HEK293 (cell line): ENCODE data around the gene PDLIM7.

Experiments
- CTCF ChIA-PET: fragments of 350-600 bp; formaldehyde crosslinking; extraction: SDS; loops from one replicate; lab custom pipeline; 2021; ENCODE audit warnings: antibody characterized with exemption; lab: Yijun Ruan, JAX
- POLR2A ChIA-PET: fragments of 300-600 bp; formaldehyde crosslinking; extraction: SDS; loops from one replicate; lab custom pipeline; 2020; ENCODE audit warnings: antibody characterized with exemption, inconsistent platforms; lab: Yijun Ruan, JAX
- H3K27ac ChIP-seq: fragments of 200-500 bp; sonication (Bioruptor generic); 2 replicates; pipeline ENCODE4 v1.5.1; 2014; ENCODE audit warnings: low read depth, low read length, control low read depth, inconsistent platforms; ENCODE audit errors: extremely low read depth
- H3K36me3 ChIP-seq, 2 experiments: fragments of 200-500 bp in 1 of 2; sonication (Bioruptor generic) in 1 of 2; 1 replicate in 1 of 2; 2 replicates in 1 of 2; pipeline ENCODE4 v1.5.1; 2014 to 2017; ENCODE audit warnings: inconsistent platforms in 2 of 2, low read length in 2 of 2; ENCODE audit not compliant: control insufficient read depth in 2 of 2, insufficient read depth in 1 of 2
- H3K4me1 ChIP-seq: fragments of 200-500 bp; sonication (Bioruptor generic); 2 replicates; pipeline ENCODE4 v1.5.1; 2014; ENCODE audit warnings: mild to moderate bottlenecking, low read length, inconsistent platforms; ENCODE audit not compliant: control insufficient read depth, insufficient read depth
- H3K4me3 ChIP-seq: 2 replicates; pipeline ENCODE4 v1.5.1; 2011; ENCODE audit warnings: low read depth, mild to moderate bottlenecking, control low read depth, low read length, moderate library complexity
- H3K9me3 ChIP-seq: fragments of 200-500 bp; sonication (Bioruptor generic); 2 replicates; pipeline ENCODE4 v1.5.1; 2014; ENCODE audit warnings: low read depth, low read length, inconsistent platforms; ENCODE audit not compliant: control insufficient read depth, insufficient read depth
- SP2 ChIP-seq: fragments of 450-650 bp; formaldehyde crosslinking; IDR thresholded peaks from 2 replicates; pipeline ENCODE4 v1.5.1; 2016; ENCODE audit warnings: missing biosample characterization, missing genetic modification characterization
- ZFP41 ChIP-seq: fragments of 450-650 bp; formaldehyde crosslinking; IDR thresholded peaks from 2 replicates; pipeline ENCODE4 v1.5.1; 2016; ENCODE audit warnings: missing biosample characterization, missing genetic modification characterization, borderline replicate concordance
- ZNF214 ChIP-seq: fragments of 450-650 bp; formaldehyde crosslinking; IDR thresholded peaks from 2 replicates; pipeline ENCODE4 v1.5.1; 2017; ENCODE audit warnings: missing biosample characterization, mild to moderate bottlenecking, missing genetic modification characterization, borderline replicate concordance
- ZNF311 ChIP-seq: fragments of 450-650 bp; formaldehyde crosslinking; IDR thresholded peaks from 2 replicates; pipeline ENCODE4 v1.5.1; 2017; ENCODE audit warnings: missing biosample characterization, missing genetic modification characterization, borderline replicate concordance
- ZNF426 ChIP-seq: fragments of 450-650 bp; formaldehyde crosslinking; IDR thresholded peaks from 2 replicates; pipeline ENCODE4 v1.5.1; 2017; ENCODE audit warnings: missing biosample characterization, missing genetic modification characterization, mild to moderate bottlenecking, inconsistent platforms, moderate library complexity
- ZNF610 ChIP-seq: fragments of 450-650 bp; formaldehyde crosslinking; IDR thresholded peaks from 2 replicates; pipeline ENCODE4 v1.5.1; 2016; ENCODE audit warnings: missing biosample characterization, missing genetic modification characterization, borderline replicate concordance
- ZNF76 ChIP-seq: fragments of 450-650 bp; formaldehyde crosslinking; IDR thresholded peaks from 2 replicates; pipeline ENCODE4; 2016; ENCODE audit warnings: low read depth, missing biosample characterization, missing genetic modification characterization, borderline replicate concordance
- ZNF768 ChIP-seq: fragments of 450-650 bp; formaldehyde crosslinking; IDR thresholded peaks from 2 replicates; pipeline ENCODE4 v1.5.1; 2018; ENCODE audit warnings: missing biosample characterization, mild to moderate bottlenecking, missing genetic modification characterization
- ZNF791 ChIP-seq: fragments of 450-650 bp; formaldehyde crosslinking; IDR thresholded peaks from 2 replicates; pipeline ENCODE4 v1.5.1; 2016; ENCODE audit warnings: missing biosample characterization, missing genetic modification characterization
- TF ChIP-seq, protein P1 (sequence below): fragments of 450-650 bp; IDR thresholded peaks from 2 replicates; pipeline ENCODE4 v1.5.1; 2018; ENCODE audit warnings: missing biosample characterization, missing genetic modification characterization
- TF ChIP-seq, protein P2 (sequence below): fragments of 450-650 bp; formaldehyde crosslinking; IDR thresholded peaks from 2 replicates; pipeline ENCODE4 v1.5.1; 2016; ENCODE audit warnings: missing biosample characterization, missing genetic modification characterization

PDLIM7 gene

DNA sequence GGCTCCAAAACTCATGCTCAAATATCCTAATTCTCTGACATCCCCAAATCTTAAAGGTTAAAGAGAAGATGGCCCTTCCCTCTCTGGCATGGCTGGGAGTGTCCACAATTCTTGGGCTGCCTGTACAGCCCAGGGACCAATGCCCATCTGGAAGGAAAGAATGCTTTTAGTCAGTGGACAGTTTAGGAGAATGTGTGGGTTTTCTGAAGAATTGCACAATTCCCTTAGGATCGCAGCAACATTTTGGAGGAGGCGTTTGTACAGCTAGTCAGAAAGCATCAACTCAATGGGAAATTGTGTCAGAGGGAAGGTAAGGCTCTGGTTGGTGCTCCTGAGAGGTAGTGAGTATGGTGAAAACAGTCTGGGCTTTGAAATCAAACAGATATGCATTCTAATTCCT is 42.0 kb upstream of the PDLIM7 start:
- ChIA-PET POLR2A (interaction anchor here (2.0 kb wide), 1 partner anchor 53 kb away, joined by 4 read pairs; the partner anchor contains the start of gene TMED9), CTCF (interaction anchor here (0.6 to 1.6 kb wide), 2 partner anchors 18 to 521 kb away, joined by 3 to 8 read pairs; no protein-coding TSS in a partner anchor)
- Histone ChIP-seq H3K4me1 (no peaks in the 10 kb centered on the region), H3K27ac (no peak overlapping the region), H3K9me3 (no peaks in the 10 kb centered on the region), H3K36me3 (peaks cover 4 to 72% of the 10 kb centered on the region in 2 experiments), H3K4me3 (no peak overlapping the region)
- TF ChIP-seq ZFP41 (no peak), ZNF791 (tag by site-specific recombination) (no peak)

DNA sequence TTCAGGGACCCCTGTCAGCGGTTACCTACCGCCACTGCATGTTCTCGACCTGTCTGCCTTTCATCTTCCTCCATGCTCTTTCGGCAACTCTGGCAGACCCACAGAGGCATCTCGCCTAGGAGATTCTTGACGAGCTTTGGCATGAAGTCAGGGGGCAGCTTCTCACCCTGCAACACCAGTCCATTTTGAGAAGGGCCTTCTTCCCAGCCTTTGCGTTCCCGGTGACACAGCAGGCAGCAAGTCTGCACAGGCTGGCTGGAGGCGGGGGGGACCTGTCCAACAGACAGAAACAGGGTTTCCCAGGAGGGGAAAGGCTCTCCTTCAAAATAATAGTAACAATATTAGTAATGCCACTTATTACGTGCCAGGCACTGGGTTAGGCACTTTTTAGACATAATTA is 41.5 kb upstream of the PDLIM7 start:
- CTCF ChIA-PET, result interaction anchor here (0.6 to 1.6 kb wide), 2 partner anchors 18 to 521 kb away, joined by 3 to 8 read pairs; no protein-coding TSS in a partner anchor
- no peak for TF ChIP-seq ZNF426 (tag by site-specific recombination)
- TF ChIP-seq SP2 (tag by site-specific recombination), result no peak
- TF ChIP-seq, all 188 proteins: peak for 0
- Histone ChIP-seq H3K9me3 (no peaks in the 10 kb centered on the region), H3K4me3 (no peak overlapping the region), H3K27ac (no peak overlapping the region), H3K4me1 (no peaks in the 10 kb centered on the region), H3K36me3 (peaks cover 8 to 75% of the 10 kb centered on the region in 2 experiments)
- POLR2A ChIA-PET, result interaction anchor here (0.6 to 2.0 kb wide), 2 partner anchors 31 to 53 kb away, joined by 3 to 4 read pairs; partner anchors contain the start of gene TMED9

DNA sequence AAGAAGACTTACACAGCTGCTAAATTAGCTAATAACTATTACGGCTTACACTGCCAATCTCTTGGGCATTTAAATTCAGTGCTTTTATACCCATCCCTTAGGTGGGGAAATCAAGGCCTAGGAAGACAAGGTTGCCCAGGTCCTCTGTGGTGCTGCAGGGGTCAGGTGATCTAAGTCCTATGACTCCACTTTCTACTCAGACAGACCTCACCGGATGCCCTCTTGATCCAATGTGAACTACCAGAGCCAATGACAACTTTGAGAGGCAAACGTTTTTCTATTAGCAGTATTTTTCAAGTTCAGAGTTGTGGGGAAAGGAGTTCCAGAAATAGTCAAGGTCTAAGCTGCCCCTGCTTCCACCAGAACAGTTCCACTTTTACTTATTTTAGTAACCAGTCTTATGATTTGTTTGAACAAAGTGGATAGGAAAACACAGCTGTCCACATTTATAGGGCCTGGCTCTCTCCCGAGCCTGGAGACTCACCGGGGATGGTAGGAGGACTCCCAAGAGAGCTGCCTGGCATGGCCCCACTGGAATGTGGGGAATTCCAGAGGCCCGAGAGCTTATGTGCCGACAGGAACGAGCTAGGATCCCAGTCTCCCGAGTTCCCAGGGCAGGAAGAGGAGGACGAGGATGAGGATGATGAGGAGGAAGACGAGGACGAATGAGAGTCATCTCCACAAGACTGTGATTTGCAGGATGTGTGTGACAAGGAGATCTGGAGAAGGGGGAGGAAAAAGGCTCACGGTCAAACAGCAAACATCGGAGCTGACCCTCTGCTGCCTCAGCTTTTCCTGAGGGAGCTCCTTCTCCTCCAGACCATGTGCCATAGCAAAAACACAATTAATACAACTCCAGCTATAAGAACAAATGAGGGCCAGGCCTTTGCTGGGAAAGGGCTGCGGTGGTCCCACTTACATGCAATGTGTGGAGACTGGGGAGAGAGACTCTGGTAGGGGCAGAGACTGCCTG is 40.3 kb upstream of the PDLIM7 start:
- TF ChIP-seq ZNF768 (tag by site-specific recombination), result no peak
- no peak for TF ChIP-seq ZNF76 (tag by site-specific recombination)
- TF ChIP-seq, protein P1, sequence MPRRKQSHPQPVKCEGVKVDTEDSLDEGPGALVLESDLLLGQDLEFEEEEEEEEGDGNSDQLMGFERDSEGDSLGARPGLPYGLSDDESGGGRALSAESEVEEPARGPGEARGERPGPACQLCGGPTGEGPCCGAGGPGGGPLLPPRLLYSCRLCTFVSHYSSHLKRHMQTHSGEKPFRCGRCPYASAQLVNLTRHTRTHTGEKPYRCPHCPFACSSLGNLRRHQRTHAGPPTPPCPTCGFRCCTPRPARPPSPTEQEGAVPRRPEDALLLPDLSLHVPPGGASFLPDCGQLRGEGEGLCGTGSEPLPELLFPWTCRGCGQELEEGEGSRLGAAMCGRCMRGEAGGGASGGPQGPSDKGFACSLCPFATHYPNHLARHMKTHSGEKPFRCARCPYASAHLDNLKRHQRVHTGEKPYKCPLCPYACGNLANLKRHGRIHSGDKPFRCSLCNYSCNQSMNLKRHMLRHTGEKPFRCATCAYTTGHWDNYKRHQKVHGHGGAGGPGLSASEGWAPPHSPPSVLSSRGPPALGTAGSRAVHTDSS (tag by site-specific recombination), result peak; percentile 94
- no peak for TF ChIP-seq ZNF610
- no peak for TF ChIP-seq ZNF214 (tag by site-specific recombination)
- POLR2A ChIA-PET, result interaction anchor here (0.6 to 2.0 kb wide), 2 partner anchors 32 to 54 kb away, joined by 3 to 4 read pairs; partner anchors contain the start of gene TMED9
- H3K4me1 ChIP-seq, result no peaks in the 10 kb centered on the region
- no peak overlapping the region for H3K4me3 ChIP-seq
- H3K9me3 ChIP-seq, result no peaks in the 10 kb centered on the region
- CTCF ChIA-PET, result interaction anchor here (0.5 to 1.7 kb wide), 4 partner anchors 9 to 37 kb away, joined by 3 to 6 read pairs (median 4); no protein-coding TSS in a partner anchor
- peaks cover 8 to 78% of the 10 kb centered on the region in 2 experiments for H3K36me3 ChIP-seq
- no peak overlapping the region for H3K27ac ChIP-seq

DNA sequence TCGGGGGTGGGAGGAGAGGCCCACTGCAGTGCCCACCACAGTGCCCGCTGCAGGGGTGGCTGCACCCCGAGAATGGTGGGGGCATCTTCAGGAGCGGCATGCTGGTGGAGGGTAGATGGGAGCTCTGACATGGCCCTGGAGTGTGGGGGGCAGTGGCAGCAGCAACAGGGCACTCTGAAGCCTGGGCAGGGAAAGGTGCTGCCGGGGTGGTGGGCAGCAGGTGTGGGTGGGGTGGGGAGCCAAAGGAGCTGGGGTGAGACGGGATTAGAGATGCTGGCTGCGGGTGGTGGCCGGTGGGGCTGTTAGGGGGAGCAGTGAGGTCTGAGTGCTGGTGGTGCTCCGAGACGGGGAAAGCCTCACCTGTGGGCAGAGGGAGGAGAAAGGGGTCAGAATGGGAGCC is 39.0 kb upstream of the PDLIM7 start:
- H3K4me3 ChIP-seq, result no peak overlapping the region
- H3K27ac ChIP-seq, result no peak overlapping the region
- peaks cover 13 to 81% of the 10 kb centered on the region in 2 experiments for H3K36me3 ChIP-seq
- ChIA-PET POLR2A (no interaction called here), CTCF (interaction anchor here (1.1 kb wide), 1 partner anchor 10 kb away, joined by 6 read pairs; no protein-coding TSS in a partner anchor)
- no peak for TF ChIP-seq ZNF311 (tag by site-specific recombination)
- TF ChIP-seq, protein P2, sequence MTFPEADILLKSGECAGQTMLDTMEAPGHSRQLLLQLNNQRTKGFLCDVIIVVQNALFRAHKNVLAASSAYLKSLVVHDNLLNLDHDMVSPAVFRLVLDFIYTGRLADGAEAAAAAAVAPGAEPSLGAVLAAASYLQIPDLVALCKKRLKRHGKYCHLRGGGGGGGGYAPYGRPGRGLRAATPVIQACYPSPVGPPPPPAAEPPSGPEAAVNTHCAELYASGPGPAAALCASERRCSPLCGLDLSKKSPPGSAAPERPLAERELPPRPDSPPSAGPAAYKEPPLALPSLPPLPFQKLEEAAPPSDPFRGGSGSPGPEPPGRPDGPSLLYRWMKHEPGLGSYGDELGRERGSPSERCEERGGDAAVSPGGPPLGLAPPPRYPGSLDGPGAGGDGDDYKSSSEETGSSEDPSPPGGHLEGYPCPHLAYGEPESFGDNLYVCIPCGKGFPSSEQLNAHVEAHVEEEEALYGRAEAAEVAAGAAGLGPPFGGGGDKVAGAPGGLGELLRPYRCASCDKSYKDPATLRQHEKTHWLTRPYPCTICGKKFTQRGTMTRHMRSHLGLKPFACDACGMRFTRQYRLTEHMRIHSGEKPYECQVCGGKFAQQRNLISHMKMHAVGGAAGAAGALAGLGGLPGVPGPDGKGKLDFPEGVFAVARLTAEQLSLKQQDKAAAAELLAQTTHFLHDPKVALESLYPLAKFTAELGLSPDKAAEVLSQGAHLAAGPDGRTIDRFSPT (tag by site-specific recombination), result peak; percentile 29; the same call in 1 of the 2 replicates
- no peaks in the 10 kb centered on the region for H3K9me3 ChIP-seq
- H3K4me1 ChIP-seq, result no peaks in the 10 kb centered on the region
